Measurements from ENCODE around the gene YAF2. TPM values are rescaled to one million over a fixed set of nuclear protein-coding genes. Genes with fewer than 3 reads are reported as not detected.

The YAF2 gene
- total RNA-seq, 1 experiment from 2014 or later: 27.6 TPM

DNA sequence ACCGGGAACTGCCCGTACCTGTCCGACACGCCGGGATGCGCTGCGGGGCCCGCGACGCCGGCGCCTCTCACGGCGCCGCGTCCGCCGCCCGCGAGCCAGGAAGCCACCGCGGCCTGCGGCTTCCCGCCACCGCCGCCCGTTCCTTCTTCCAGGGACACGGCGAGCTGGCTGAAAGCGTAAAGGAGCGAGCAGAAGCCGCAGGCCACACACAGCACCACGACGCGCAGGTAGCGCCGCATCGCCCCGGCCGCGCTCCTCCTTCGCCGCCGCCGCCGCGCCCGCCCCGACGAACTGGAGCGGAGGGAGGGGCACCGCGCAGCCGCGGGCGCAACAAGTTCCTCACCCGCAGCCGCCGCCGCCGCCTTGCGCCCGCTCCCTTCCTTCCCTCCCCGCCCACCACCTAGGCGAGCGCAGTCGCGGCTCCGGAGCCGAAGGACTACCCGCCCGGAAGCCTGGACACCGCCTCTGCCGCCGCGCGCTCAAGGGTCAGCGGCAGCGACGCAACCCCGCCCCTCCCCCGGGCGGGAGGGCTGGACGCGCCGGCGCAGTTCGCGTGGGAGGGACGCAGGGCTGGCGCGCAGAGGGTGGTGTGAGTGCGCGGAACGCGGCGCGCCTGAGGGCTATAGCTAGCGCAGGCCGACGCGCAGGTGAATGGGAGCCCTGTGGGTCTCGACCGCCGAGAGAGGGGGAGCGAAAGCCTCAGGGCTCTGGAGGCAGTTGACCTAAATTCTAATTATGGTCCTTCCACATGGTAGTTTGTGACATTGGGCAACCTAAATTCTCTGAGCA is 93.4 kb downstream of the YAF2 start, which contains the start of gene GXYLT1:
GXYLT1 (minus strand) TSS at position 467 of the 789 bp plus-strand sequence; CDS start at position 239, 228 bp downstream.
- peaks cover 29% of the 10 kb centered on the region for H3K4me1 ChIP-seq (ENCODE audit: control insufficient read depth, insufficient read depth, low read length)
- ChIA-PET CTCF (interaction anchor here (0.6 to 0.7 kb wide), 2 partner anchors 55 to 188 kb away, joined by 3 to 4 read pairs; no protein-coding TSS in a partner anchor), POLR2A (no interaction called here)
- peak within 1 kb of the TSS; percentile 70 to 88 for H3K4me3 ChIP-seq (ENCODE audit: low read depth in 2 of 2, low read length in 2 of 2)
- TF ChIP-seq TCF7L2 (IDR thresholded peaks at IDR 0.05; ENCODE audit: low read depth, low read length) (0 out of 2 replicates have a peak, but pooled peaks have one; percentile 19), POLR2AphosphoS5 (IDR thresholded peaks at IDR 0.05; ENCODE audit: low read depth, low read length) (0 out of 2 replicates have a peak, but pooled peaks have one; percentile 21), SIN3A (IDR thresholded peaks at IDR 0.05; ENCODE audit: borderline replicate concordance, insufficient read depth, low read depth, low read length) (peak; percentile 59; the same call in 1 of the 2 replicates)
- TF ChIP-seq, protein P1, sequence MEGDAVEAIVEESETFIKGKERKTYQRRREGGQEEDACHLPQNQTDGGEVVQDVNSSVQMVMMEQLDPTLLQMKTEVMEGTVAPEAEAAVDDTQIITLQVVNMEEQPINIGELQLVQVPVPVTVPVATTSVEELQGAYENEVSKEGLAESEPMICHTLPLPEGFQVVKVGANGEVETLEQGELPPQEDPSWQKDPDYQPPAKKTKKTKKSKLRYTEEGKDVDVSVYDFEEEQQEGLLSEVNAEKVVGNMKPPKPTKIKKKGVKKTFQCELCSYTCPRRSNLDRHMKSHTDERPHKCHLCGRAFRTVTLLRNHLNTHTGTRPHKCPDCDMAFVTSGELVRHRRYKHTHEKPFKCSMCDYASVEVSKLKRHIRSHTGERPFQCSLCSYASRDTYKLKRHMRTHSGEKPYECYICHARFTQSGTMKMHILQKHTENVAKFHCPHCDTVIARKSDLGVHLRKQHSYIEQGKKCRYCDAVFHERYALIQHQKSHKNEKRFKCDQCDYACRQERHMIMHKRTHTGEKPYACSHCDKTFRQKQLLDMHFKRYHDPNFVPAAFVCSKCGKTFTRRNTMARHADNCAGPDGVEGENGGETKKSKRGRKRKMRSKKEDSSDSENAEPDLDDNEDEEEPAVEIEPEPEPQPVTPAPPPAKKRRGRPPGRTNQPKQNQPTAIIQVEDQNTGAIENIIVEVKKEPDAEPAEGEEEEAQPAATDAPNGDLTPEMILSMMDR (IDR thresholded peaks at IDR 0.05): no peak
- TF ChIP-seq, protein P2, sequence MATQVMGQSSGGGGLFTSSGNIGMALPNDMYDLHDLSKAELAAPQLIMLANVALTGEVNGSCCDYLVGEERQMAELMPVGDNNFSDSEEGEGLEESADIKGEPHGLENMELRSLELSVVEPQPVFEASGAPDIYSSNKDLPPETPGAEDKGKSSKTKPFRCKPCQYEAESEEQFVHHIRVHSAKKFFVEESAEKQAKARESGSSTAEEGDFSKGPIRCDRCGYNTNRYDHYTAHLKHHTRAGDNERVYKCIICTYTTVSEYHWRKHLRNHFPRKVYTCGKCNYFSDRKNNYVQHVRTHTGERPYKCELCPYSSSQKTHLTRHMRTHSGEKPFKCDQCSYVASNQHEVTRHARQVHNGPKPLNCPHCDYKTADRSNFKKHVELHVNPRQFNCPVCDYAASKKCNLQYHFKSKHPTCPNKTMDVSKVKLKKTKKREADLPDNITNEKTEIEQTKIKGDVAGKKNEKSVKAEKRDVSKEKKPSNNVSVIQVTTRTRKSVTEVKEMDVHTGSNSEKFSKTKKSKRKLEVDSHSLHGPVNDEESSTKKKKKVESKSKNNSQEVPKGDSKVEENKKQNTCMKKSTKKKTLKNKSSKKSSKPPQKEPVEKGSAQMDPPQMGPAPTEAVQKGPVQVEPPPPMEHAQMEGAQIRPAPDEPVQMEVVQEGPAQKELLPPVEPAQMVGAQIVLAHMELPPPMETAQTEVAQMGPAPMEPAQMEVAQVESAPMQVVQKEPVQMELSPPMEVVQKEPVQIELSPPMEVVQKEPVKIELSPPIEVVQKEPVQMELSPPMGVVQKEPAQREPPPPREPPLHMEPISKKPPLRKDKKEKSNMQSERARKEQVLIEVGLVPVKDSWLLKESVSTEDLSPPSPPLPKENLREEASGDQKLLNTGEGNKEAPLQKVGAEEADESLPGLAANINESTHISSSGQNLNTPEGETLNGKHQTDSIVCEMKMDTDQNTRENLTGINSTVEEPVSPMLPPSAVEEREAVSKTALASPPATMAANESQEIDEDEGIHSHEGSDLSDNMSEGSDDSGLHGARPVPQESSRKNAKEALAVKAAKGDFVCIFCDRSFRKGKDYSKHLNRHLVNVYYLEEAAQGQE (IDR thresholded peaks at IDR 0.05; ENCODE audit: insufficient read depth in 1 of 2, low read depth in 2 of 2, low read length in 1 of 2): no peak
- H3K9me3 ChIP-seq (ENCODE audit: control insufficient read depth, insufficient read depth, low read depth, low read length): no peaks in the 10 kb centered on the region
- peak; percentile 97 for ATAC-seq
- H3K27ac ChIP-seq (ENCODE audit: low read length): peak within 1 kb of the TSS; percentile 94
- H3K36me3 ChIP-seq (ENCODE audit: control insufficient read depth, insufficient read depth, low read length): no peaks in the 10 kb centered on the region; the same call in 1 of the 2 replicates
- DNase-seq (ENCODE audit: low read depth, low spot score): no peak
- intact Hi-C loops (cut with micrococcal nuclease; ENCODE audit: unreplicated experiment): loop anchor here (5.0 to 10.0 kb wide), 2 partner anchors 90 to 188 kb away; partner anchors contain the start of gene YAF2
- BruUV-seq (replicated peaks): no TSS peak
- in situ Hi-C loops (cut with HindIII; ENCODE audit: low pct_unique_long_range_greater_than_20kb, low sequenced_read_pairs): no loop called here
- H3K27me3 ChIP-seq (ENCODE audit: control insufficient read depth, insufficient read depth, low read length): no peaks in the 10 kb centered on the region

DNA sequence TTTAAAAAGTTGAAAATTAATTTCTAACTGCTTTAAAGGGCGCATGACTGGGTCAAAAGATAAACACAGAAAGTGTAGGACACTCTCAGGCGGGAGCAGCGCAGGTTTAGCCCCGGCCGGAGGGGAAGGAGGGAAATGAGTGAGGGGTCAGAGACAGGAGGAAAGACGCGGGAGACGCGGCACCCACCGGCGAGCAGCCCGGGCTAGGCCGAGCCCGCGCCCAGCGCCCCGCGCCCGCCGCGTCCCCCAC is 94.0 kb downstream of the YAF2 start:
- no peak for DNase-seq (ENCODE audit: low read depth, low spot score)
- no TSS peak for BruUV-seq (replicated peaks)
- Histone ChIP-seq H3K27ac (ENCODE audit: low read length) (peak overlapping the region; percentile 93), H3K4me1 (ENCODE audit: control insufficient read depth, insufficient read depth, low read length) (peaks cover 29% of the 10 kb centered on the region), H3K36me3 (ENCODE audit: control insufficient read depth, insufficient read depth, low read length) (no peaks in the 10 kb centered on the region; the same call in 1 of the 2 replicates), H3K9me3 (ENCODE audit: control insufficient read depth, insufficient read depth, low read depth, low read length) (no peaks in the 10 kb centered on the region), H3K27me3 (ENCODE audit: control insufficient read depth, insufficient read depth, low read length) (no peaks in the 10 kb centered on the region), H3K4me3 (ENCODE audit: low read depth in 2 of 2, low read length in 2 of 2) (peak overlapping the region; percentile 70 to 88)
- intact Hi-C loops (cut with micrococcal nuclease; ENCODE audit: unreplicated experiment): loop anchor here (10.0 kb wide), 1 partner anchor 91 kb away; the partner anchor contains the start of gene YAF2
- ChIA-PET CTCF (no interaction called here), POLR2A (no interaction called here)
- no peak; the same call in 1 of the 2 replicates for ATAC-seq
- TF ChIP-seq, protein P1 (IDR thresholded peaks at IDR 0.05): no peak
- no peak for TF ChIP-seq POLR2AphosphoS5 (IDR thresholded peaks at IDR 0.05; ENCODE audit: low read depth, low read length)
- TF ChIP-seq, protein P2 (IDR thresholded peaks at IDR 0.05; ENCODE audit: insufficient read depth in 1 of 2, low read depth in 2 of 2, low read length in 1 of 2): no peak
- no peak for TF ChIP-seq TCF7L2 (IDR thresholded peaks at IDR 0.05; ENCODE audit: low read depth, low read length)
- TF ChIP-seq SIN3A (IDR thresholded peaks at IDR 0.05; ENCODE audit: borderline replicate concordance, insufficient read depth, low read depth, low read length): no peak
- in situ Hi-C loops (cut with HindIII; ENCODE audit: low pct_unique_long_range_greater_than_20kb, low sequenced_read_pairs): no loop called here

Measured in Panc1 (cell line).